ENCODE measurements around the gene NUAK1.

Gene NUAK1

GRCh38 chr12:106074706-106075392 lies 63.9 kb downstream of the NUAK1 start:
- Histone ChIP-seq H3K4me3 (ENCODE audit: low read length in 2 of 2) (no peak overlapping the region), H3K27me3 (ENCODE audit: control insufficient read depth in 2 of 2, insufficient read depth in 2 of 2, low read length in 2 of 2) (no peaks in the 10 kb centered on the region), H3K9ac (ENCODE audit: low read depth in 1 of 2, low read length in 2 of 2) (no peak overlapping the region), H3K27ac (ENCODE audit: low read depth in 2 of 2, low read length in 2 of 2) (no peak overlapping the region), H3K9me3 (ENCODE audit: control insufficient read depth in 2 of 2, low read length in 2 of 2) (no peaks in the 10 kb centered on the region), H3K36me3 (ENCODE audit: control insufficient read depth in 2 of 2, insufficient read depth in 2 of 2, low read length in 2 of 2) (no peaks in the 10 kb centered on the region), H3K4me1 (ENCODE audit: control insufficient read depth in 2 of 2, insufficient read depth in 2 of 2, low read length in 2 of 2) (peaks cover 0 to 4% of the 10 kb centered on the region in 2 donors)

GRCh38 chr12:106074361-106074705 lies 64.4 kb downstream of the NUAK1 start:
- H3K36me3 ChIP-seq (ENCODE audit: control insufficient read depth in 2 of 2, insufficient read depth in 2 of 2, low read length in 2 of 2), result no peaks in the 10 kb centered on the region
- H3K4me1 ChIP-seq (ENCODE audit: control insufficient read depth in 2 of 2, insufficient read depth in 2 of 2, low read length in 2 of 2), result peaks cover 0 to 4% of the 10 kb centered on the region in 2 donors
- H3K9me3 ChIP-seq (ENCODE audit: control insufficient read depth in 2 of 2, low read length in 2 of 2), result no peaks in the 10 kb centered on the region
- no peaks in the 10 kb centered on the region for H3K27me3 ChIP-seq (ENCODE audit: control insufficient read depth in 2 of 2, insufficient read depth in 2 of 2, low read length in 2 of 2)
- no peak overlapping the region for H3K27ac ChIP-seq (ENCODE audit: low read depth in 2 of 2, low read length in 2 of 2)
- no peak overlapping the region for H3K9ac ChIP-seq (ENCODE audit: low read depth in 1 of 2, low read length in 2 of 2)
- H3K4me3 ChIP-seq (ENCODE audit: low read length in 2 of 2), result no peak overlapping the region

DNA sequence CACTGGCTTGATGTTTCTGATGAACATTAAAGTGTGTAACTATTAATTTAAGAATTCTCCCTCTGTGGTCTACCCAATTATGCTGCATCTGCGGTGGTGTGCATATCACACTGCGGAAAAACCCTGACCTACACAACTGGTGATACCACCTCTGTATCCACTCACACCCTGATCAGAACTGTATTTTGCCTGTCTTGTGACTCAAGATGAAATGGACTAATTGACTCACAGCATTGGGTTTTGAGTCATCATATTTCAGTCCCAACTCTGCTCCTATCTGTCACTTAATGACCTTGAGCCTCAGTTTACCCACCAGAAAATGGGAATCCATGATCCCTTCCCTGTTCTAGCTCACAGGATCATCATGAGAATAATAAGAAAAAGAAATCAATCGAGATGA lies 65.6 kb downstream of the NUAK1 start:
- Histone ChIP-seq H3K36me3 (ENCODE audit: control insufficient read depth in 2 of 2, insufficient read depth in 2 of 2, low read length in 2 of 2) (no peaks in the 10 kb centered on the region), H3K27me3 (ENCODE audit: control insufficient read depth in 2 of 2, insufficient read depth in 2 of 2, low read length in 2 of 2) (no peaks in the 10 kb centered on the region), H3K4me3 (ENCODE audit: low read length in 2 of 2) (no peak overlapping the region), H3K27ac (ENCODE audit: low read depth in 2 of 2, low read length in 2 of 2) (no peak overlapping the region), H3K9ac (ENCODE audit: low read depth in 1 of 2, low read length in 2 of 2) (no peak overlapping the region), H3K9me3 (ENCODE audit: control insufficient read depth in 2 of 2, low read length in 2 of 2) (no peaks in the 10 kb centered on the region), H3K4me1 (ENCODE audit: control insufficient read depth in 2 of 2, insufficient read depth in 2 of 2, low read length in 2 of 2) (no peaks in the 10 kb centered on the region)

- H3K4me1 ChIP-seq (ENCODE audit: control insufficient read depth in 2 of 2, insufficient read depth in 2 of 2, low read length in 2 of 2), result no peaks in the 10 kb centered on the region
- no peak overlapping the region for H3K4me3 ChIP-seq (ENCODE audit: low read length in 2 of 2)
- no peaks in the 10 kb centered on the region for H3K27me3 ChIP-seq (ENCODE audit: control insufficient read depth in 2 of 2, insufficient read depth in 2 of 2, low read length in 2 of 2)
- no peak overlapping the region for H3K9ac ChIP-seq (ENCODE audit: low read depth in 1 of 2, low read length in 2 of 2)
- no peak overlapping the region for H3K27ac ChIP-seq (ENCODE audit: low read depth in 2 of 2, low read length in 2 of 2)
- H3K36me3 ChIP-seq (ENCODE audit: control insufficient read depth in 2 of 2, insufficient read depth in 2 of 2, low read length in 2 of 2), result no peaks in the 10 kb centered on the region
- H3K9me3 ChIP-seq (ENCODE audit: control insufficient read depth in 2 of 2, low read length in 2 of 2), result no peaks in the 10 kb centered on the region
Observed at GRCh38 chr12:106072751-106073150, 66.0 kb downstream of the NUAK1 start.

DNA sequence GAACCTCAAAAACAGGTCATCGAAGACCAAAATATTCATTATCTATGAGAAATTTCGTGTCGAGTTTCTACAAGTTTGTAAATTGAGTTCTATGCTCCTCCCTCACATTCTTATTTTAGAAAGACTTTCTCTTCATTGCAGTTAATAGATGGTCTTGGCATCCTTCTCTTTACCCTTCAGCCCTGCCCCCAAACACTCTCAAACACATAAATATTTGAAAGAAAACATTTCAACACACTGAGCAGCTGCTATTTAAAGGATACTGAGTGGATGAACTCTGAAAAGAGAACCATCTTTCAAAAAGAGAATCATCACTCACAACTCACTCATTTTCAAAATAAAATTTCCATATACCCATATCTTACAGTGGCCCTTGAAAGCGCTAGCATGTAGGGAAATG lies 67.1 kb downstream of the NUAK1 start:
- Histone ChIP-seq H3K27ac (ENCODE audit: low read depth in 2 of 2, low read length in 2 of 2) (no peak overlapping the region), H3K4me3 (ENCODE audit: low read length in 2 of 2) (no peak overlapping the region), H3K9me3 (ENCODE audit: control insufficient read depth in 2 of 2, low read length in 2 of 2) (no peaks in the 10 kb centered on the region), H3K36me3 (ENCODE audit: control insufficient read depth in 2 of 2, insufficient read depth in 2 of 2, low read length in 2 of 2) (no peaks in the 10 kb centered on the region), H3K9ac (ENCODE audit: low read depth in 1 of 2, low read length in 2 of 2) (no peak overlapping the region), H3K4me1 (ENCODE audit: control insufficient read depth in 2 of 2, insufficient read depth in 2 of 2, low read length in 2 of 2) (no peaks in the 10 kb centered on the region), H3K27me3 (ENCODE audit: control insufficient read depth in 2 of 2, insufficient read depth in 2 of 2, low read length in 2 of 2) (no peaks in the 10 kb centered on the region)

GRCh38 chr12:106070611-106071010 lies 68.1 kb downstream of the NUAK1 start:
- no peak overlapping the region for H3K27ac ChIP-seq (ENCODE audit: low read depth in 2 of 2, low read length in 2 of 2)
- no peaks in the 10 kb centered on the region for H3K27me3 ChIP-seq (ENCODE audit: control insufficient read depth in 2 of 2, insufficient read depth in 2 of 2, low read length in 2 of 2)
- H3K9me3 ChIP-seq (ENCODE audit: control insufficient read depth in 2 of 2, low read length in 2 of 2), result no peaks in the 10 kb centered on the region
- no peaks in the 10 kb centered on the region for H3K36me3 ChIP-seq (ENCODE audit: control insufficient read depth in 2 of 2, insufficient read depth in 2 of 2, low read length in 2 of 2)
- H3K4me3 ChIP-seq (ENCODE audit: low read length in 2 of 2), result no peak overlapping the region
- H3K9ac ChIP-seq (ENCODE audit: low read depth in 1 of 2, low read length in 2 of 2), result no peak overlapping the region
- H3K4me1 ChIP-seq (ENCODE audit: control insufficient read depth in 2 of 2, insufficient read depth in 2 of 2, low read length in 2 of 2), result no peaks in the 10 kb centered on the region

- Histone ChIP-seq H3K4me1 (ENCODE audit: control insufficient read depth in 2 of 2, insufficient read depth in 2 of 2, low read length in 2 of 2) (no peaks in the 10 kb centered on the region), H3K36me3 (ENCODE audit: control insufficient read depth in 2 of 2, insufficient read depth in 2 of 2, low read length in 2 of 2) (no peaks in the 10 kb centered on the region), H3K9ac (ENCODE audit: low read depth in 1 of 2, low read length in 2 of 2) (no peak overlapping the region), H3K4me3 (ENCODE audit: low read length in 2 of 2) (no peak overlapping the region), H3K27me3 (ENCODE audit: control insufficient read depth in 2 of 2, insufficient read depth in 2 of 2, low read length in 2 of 2) (no peaks in the 10 kb centered on the region), H3K27ac (ENCODE audit: low read depth in 2 of 2, low read length in 2 of 2) (no peak overlapping the region), H3K9me3 (ENCODE audit: control insufficient read depth in 2 of 2, low read length in 2 of 2) (no peaks in the 10 kb centered on the region)
Observed at GRCh38 chr12:106070147-106070546, 68.6 kb downstream of the NUAK1 start.

- H3K36me3 ChIP-seq (ENCODE audit: control insufficient read depth in 2 of 2, insufficient read depth in 2 of 2, low read length in 2 of 2), result no peaks in the 10 kb centered on the region
- H3K27ac ChIP-seq (ENCODE audit: low read depth in 2 of 2, low read length in 2 of 2), result no peak overlapping the region
- no peak overlapping the region for H3K4me3 ChIP-seq (ENCODE audit: low read length in 2 of 2)
- no peak overlapping the region for H3K9ac ChIP-seq (ENCODE audit: low read depth in 1 of 2, low read length in 2 of 2)
- H3K27me3 ChIP-seq (ENCODE audit: control insufficient read depth in 2 of 2, insufficient read depth in 2 of 2, low read length in 2 of 2), result no peaks in the 10 kb centered on the region
- no peaks in the 10 kb centered on the region for H3K4me1 ChIP-seq (ENCODE audit: control insufficient read depth in 2 of 2, insufficient read depth in 2 of 2, low read length in 2 of 2)
- H3K9me3 ChIP-seq (ENCODE audit: control insufficient read depth in 2 of 2, low read length in 2 of 2), result no peaks in the 10 kb centered on the region
Observed at GRCh38 chr12:106068296-106068695, 70.5 kb downstream of the NUAK1 start.

- H3K36me3 ChIP-seq (ENCODE audit: control insufficient read depth in 2 of 2, insufficient read depth in 2 of 2, low read length in 2 of 2), result no peaks in the 10 kb centered on the region
- no peak overlapping the region for H3K27ac ChIP-seq (ENCODE audit: low read depth in 2 of 2, low read length in 2 of 2)
Observed at GRCh38 chr12:106067606-106068205, 71.0 kb downstream of the NUAK1 start.

DNA sequence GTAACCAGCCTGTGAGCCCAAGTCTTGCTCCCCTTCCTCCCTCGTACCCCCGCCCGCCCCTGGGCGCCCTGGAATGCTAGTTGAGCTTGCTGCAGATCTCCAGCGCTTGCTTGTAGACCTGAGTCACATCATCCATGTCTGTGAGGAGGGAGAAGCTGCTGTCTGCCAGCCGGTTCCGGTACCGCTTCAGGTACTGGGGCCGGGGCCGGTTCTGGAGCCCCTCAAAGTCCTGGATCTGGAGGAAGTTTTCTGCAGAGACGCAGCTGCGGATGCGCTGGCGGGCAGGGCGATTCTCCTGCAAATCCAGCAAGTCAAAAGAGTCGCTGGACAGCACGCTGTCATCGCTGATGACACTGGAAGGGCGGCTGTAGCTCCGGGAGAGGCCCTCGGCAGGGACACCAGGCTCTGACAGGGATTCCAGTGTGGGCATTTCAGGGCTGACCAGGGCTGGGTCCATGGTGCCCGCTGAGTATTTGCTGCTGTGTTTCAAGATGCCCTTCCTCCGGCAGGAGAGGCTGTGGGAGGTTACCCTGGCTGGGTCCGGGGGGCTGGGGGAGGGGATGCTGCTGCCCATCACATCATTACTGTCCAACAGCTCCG lies 71.9 kb downstream of the NUAK1 start:
- Histone ChIP-seq H3K36me3 (ENCODE audit: control insufficient read depth in 2 of 2, insufficient read depth in 2 of 2, low read length in 2 of 2) (no peaks in the 10 kb centered on the region), H3K27ac (ENCODE audit: low read depth in 2 of 2, low read length in 2 of 2) (no peak overlapping the region), H3K9ac (ENCODE audit: low read depth in 1 of 2, low read length in 2 of 2) (no peak overlapping the region), H3K4me1 (ENCODE audit: control insufficient read depth in 2 of 2, insufficient read depth in 2 of 2, low read length in 2 of 2) (no peaks in the 10 kb centered on the region), H3K27me3 (ENCODE audit: control insufficient read depth in 2 of 2, insufficient read depth in 2 of 2, low read length in 2 of 2) (no peaks in the 10 kb centered on the region), H3K4me3 (ENCODE audit: low read length in 2 of 2) (no peak overlapping the region), H3K9me3 (ENCODE audit: control insufficient read depth in 2 of 2, low read length in 2 of 2) (no peaks in the 10 kb centered on the region)

More at GRCh38 chr12:106067606-106068205, 71.0 kb downstream of the NUAK1 start:
- Histone ChIP-seq H3K27me3 (ENCODE audit: control insufficient read depth in 2 of 2, insufficient read depth in 2 of 2, low read length in 2 of 2) (no peaks in the 10 kb centered on the region), H3K9ac (ENCODE audit: low read depth in 1 of 2, low read length in 2 of 2) (no peak overlapping the region), H3K4me1 (ENCODE audit: control insufficient read depth in 2 of 2, insufficient read depth in 2 of 2, low read length in 2 of 2) (no peaks in the 10 kb centered on the region), H3K4me3 (ENCODE audit: low read length in 2 of 2) (no peak overlapping the region), H3K9me3 (ENCODE audit: control insufficient read depth in 2 of 2, low read length in 2 of 2) (no peaks in the 10 kb centered on the region)

All from mucosa of rectum (tissue), 2 donors.